GM12878 (cell line): Measurements from ENCODE around the gene AXIN1.

Experiments
- EGR1 ChIP-seq, 2 experiments: IDR thresholded peaks; 1 replicate in 1 of 2; 2 replicates in 1 of 2; pipeline ENCODE4 v1.6.1; 2011 to 2012; ENCODE audit warnings: low read depth in 2 of 2, low read length in 2 of 2, borderline replicate concordance in 1 of 2, mild to moderate bottlenecking in 1 of 2, moderate library complexity in 1 of 2
- MYC ChIP-seq: IDR thresholded peaks from 2 replicates; pipeline ENCODE4 v1.6.1; 2011; ENCODE audit warnings: mild to moderate bottlenecking, low read length, moderate library complexity, inconsistent platforms; ENCODE audit not compliant: insufficient read depth, insufficient replicate concordance, insufficient read length, severe bottlenecking
- POLR2A ChIP-seq: IDR thresholded peaks from 2 replicates; pipeline ENCODE4 v1.6.1; 2011; ENCODE audit warnings: low read depth, mild to moderate bottlenecking, low read length
- SMC3 ChIP-seq: IDR thresholded peaks from 2 replicates; pipeline ENCODE4 v1.6.1; 2011; ENCODE audit warnings: low read length, improper control_type of control experiment, borderline replicate concordance
- TCF12 ChIP-seq: IDR thresholded peaks from 2 replicates; pipeline ENCODE4 v1.6.1; 2011; ENCODE audit warnings: low read depth, mild to moderate bottlenecking, low read length
- ZBED1 ChIP-seq: IDR thresholded peaks from 2 replicates; pipeline ENCODE4 v1.6.1; 2016; ENCODE audit warnings: borderline replicate concordance
- ZNF274 ChIP-seq: IDR thresholded peaks from one replicate; pipeline ENCODE4 v1.8.0; 2011; ENCODE audit not compliant: insufficient read length, insufficient read depth
- TF ChIP-seq, protein P1 (sequence below): IDR thresholded peaks from 2 replicates; pipeline ENCODE4 v1.6.1; 2011; ENCODE audit warnings: mild to moderate bottlenecking, low read depth, low read length, moderate library complexity; ENCODE audit not compliant: insufficient replicate concordance
- TF ChIP-seq, protein P2 (sequence below): fragments of 150-350 bp; IDR thresholded peaks from 2 replicates; pipeline ENCODE4 v1.6.1; 2016; ENCODE audit warnings: low read depth, low read length
- TF ChIP-seq, protein P3 (sequence below), 3 experiments: IDR thresholded peaks in 2 of 3; conservative IDR thresholded peaks in 1 of 3; 2 replicates each; pipeline ENCODE4 v1.5.1; 2011; ENCODE audit warnings: low read depth in 3 of 3, low read length in 3 of 3, mild to moderate bottlenecking in 3 of 3, control low read depth in 2 of 3, moderate library complexity in 2 of 3, inconsistent platforms in 1 of 3, mixed read lengths in 1 of 3; ENCODE audit not compliant: control insufficient read depth in 2 of 3, insufficient read depth in 1 of 3; ENCODE audit errors: extremely low read depth in 1 of 3

DNA sequence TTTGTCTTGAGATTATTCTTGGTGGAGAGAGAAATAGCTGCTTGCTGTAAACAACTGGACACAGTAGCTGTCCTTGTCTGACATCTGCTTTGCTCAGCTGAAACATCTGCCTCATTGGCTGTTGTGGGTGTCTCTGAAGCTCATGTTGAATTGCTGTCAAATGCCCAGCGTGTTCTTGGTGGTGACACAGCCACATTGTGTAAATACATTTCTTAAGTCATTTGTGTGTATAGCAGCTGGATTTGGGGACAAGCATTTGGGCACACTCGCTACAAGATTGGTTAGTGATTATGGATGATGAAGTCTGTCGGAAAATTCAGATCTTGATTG lies 112.6 kb downstream of the AXIN1 start:
- TF ChIP-seq TCF12 (no peak), ZBED1 (no peak), ZNF274 (no peak), MYC (no peak), SMC3 (no peak), POLR2A (no peak), EGR1 (IDR thresholded peaks at IDR 0.05; ENCODE audit: borderline replicate concordance in 1 of 2, low read depth in 2 of 2, low read length in 2 of 2) (no peak)
- TF ChIP-seq, protein P1, sequence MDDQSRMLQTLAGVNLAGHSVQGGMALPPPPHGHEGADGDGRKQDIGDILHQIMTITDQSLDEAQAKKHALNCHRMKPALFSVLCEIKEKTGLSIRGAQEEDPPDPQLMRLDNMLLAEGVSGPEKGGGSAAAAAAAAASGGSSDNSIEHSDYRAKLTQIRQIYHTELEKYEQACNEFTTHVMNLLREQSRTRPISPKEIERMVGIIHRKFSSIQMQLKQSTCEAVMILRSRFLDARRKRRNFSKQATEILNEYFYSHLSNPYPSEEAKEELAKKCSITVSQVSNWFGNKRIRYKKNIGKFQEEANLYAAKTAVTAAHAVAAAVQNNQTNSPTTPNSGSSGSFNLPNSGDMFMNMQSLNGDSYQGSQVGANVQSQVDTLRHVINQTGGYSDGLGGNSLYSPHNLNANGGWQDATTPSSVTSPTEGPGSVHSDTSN: no peak
- TF ChIP-seq, protein P2, sequence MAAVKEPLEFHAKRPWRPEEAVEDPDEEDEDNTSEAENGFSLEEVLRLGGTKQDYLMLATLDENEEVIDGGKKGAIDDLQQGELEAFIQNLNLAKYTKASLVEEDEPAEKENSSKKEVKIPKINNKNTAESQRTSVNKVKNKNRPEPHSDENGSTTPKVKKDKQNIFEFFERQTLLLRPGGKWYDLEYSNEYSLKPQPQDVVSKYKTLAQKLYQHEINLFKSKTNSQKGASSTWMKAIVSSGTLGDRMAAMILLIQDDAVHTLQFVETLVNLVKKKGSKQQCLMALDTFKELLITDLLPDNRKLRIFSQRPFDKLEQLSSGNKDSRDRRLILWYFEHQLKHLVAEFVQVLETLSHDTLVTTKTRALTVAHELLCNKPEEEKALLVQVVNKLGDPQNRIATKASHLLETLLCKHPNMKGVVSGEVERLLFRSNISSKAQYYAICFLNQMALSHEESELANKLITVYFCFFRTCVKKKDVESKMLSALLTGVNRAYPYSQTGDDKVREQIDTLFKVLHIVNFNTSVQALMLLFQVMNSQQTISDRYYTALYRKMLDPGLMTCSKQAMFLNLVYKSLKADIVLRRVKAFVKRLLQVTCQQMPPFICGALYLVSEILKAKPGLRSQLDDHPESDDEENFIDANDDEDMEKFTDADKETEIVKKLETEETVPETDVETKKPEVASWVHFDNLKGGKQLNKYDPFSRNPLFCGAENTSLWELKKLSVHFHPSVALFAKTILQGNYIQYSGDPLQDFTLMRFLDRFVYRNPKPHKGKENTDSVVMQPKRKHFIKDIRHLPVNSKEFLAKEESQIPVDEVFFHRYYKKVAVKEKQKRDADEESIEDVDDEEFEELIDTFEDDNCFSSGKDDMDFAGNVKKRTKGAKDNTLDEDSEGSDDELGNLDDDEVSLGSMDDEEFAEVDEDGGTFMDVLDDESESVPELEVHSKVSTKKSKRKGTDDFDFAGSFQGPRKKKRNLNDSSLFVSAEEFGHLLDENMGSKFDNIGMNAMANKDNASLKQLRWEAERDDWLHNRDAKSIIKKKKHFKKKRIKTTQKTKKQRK: no peak
- TF ChIP-seq, protein P3, sequence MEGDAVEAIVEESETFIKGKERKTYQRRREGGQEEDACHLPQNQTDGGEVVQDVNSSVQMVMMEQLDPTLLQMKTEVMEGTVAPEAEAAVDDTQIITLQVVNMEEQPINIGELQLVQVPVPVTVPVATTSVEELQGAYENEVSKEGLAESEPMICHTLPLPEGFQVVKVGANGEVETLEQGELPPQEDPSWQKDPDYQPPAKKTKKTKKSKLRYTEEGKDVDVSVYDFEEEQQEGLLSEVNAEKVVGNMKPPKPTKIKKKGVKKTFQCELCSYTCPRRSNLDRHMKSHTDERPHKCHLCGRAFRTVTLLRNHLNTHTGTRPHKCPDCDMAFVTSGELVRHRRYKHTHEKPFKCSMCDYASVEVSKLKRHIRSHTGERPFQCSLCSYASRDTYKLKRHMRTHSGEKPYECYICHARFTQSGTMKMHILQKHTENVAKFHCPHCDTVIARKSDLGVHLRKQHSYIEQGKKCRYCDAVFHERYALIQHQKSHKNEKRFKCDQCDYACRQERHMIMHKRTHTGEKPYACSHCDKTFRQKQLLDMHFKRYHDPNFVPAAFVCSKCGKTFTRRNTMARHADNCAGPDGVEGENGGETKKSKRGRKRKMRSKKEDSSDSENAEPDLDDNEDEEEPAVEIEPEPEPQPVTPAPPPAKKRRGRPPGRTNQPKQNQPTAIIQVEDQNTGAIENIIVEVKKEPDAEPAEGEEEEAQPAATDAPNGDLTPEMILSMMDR (IDR thresholded peaks at IDR 0.05 in 2 of 3, conservative IDR thresholded peaks at IDR 0.05 in 1 of 3; ENCODE audit: control insufficient read depth in 2 of 3, extremely low read depth in 1 of 3, insufficient read depth in 1 of 3, low read depth in 3 of 3, low read length in 3 of 3): no peak
